Nephron (organoid): ENCODE data around the gene SLC38A10.

Source experiments
- H3K27ac Mint-ChIP-seq, 3 experiments: 2 replicates each; pipeline ENCODE4 v1.8.0; 2020; ENCODE audit warnings: mixed read lengths in 3 of 3, mild to moderate bottlenecking in 2 of 3, moderate library complexity in 1 of 3
- H3K27me3 Mint-ChIP-seq: 2 replicates; pipeline ENCODE4 v1.8.0; 2021; ENCODE audit warnings: low read depth, mild to moderate bottlenecking, moderate library complexity, mixed read lengths
- H3K36me3 Mint-ChIP-seq: 2 replicates; pipeline ENCODE4 v1.8.0; 2020; ENCODE audit warnings: low read depth, mixed read lengths
- H3K4me1 Mint-ChIP-seq: 2 replicates; pipeline ENCODE4 v1.8.0; 2020; ENCODE audit warnings: mixed read lengths
- H3K4me3 Mint-ChIP-seq, 3 experiments: 2 replicates each; pipeline ENCODE4 v1.8.0; 2020; ENCODE audit warnings: mild to moderate bottlenecking in 3 of 3, mixed read lengths in 3 of 3, moderate library complexity in 2 of 3
- H3K9me3 Mint-ChIP-seq: 2 replicates; pipeline ENCODE4 v1.8.0; 2020; ENCODE audit warnings: mixed read lengths
- CTCF ChIP-seq, 3 experiments: fragments of 200-600 bp; sonication (generic); IDR thresholded peaks; one replicate each; pipeline ENCODE4 v1.5.0; 2021; ENCODE audit warnings: antibody characterized with exemption in 3 of 3; ENCODE audit not compliant: unreplicated experiment in 3 of 3

Gene SLC38A10

GRCh38 chr17:81323411-81323868 lies 28.3 kb upstream of the SLC38A10 start:
- Mint-ChIP-seq H3K4me1 (peaks cover 22% of the 10 kb centered on the region), H3K36me3 (no peaks in the 10 kb centered on the region), H3K4me3 (no peak overlapping the region), H3K27ac (no peak overlapping the region), H3K27me3 (peaks cover 5% of the 10 kb centered on the region), H3K9me3 (no peaks in the 10 kb centered on the region)
- TF ChIP-seq CTCF (IDR thresholded peaks at IDR 0.05; ENCODE audit: unreplicated experiment in 3 of 3), result no peak

- Mint-ChIP-seq H3K27ac (no peak overlapping the region), H3K9me3 (no peaks in the 10 kb centered on the region), H3K36me3 (no peaks in the 10 kb centered on the region), H3K4me3 (peak overlapping the region in 1 of 3 experiments; percentile 28), H3K27me3 (peaks cover 8% of the 10 kb centered on the region), H3K4me1 (peaks cover 24% of the 10 kb centered on the region)
- TF ChIP-seq CTCF (IDR thresholded peaks at IDR 0.05; ENCODE audit: unreplicated experiment in 3 of 3), result no peak
Observed at GRCh38 chr17:81323083-81323369, 27.9 kb upstream of the SLC38A10 start.

- peaks cover 8% of the 10 kb centered on the region for H3K27me3 Mint-ChIP-seq
- no peak for TF ChIP-seq CTCF (IDR thresholded peaks at IDR 0.05; ENCODE audit: unreplicated experiment in 3 of 3)
- H3K27ac Mint-ChIP-seq, result no peak overlapping the region
- H3K36me3 Mint-ChIP-seq, result no peaks in the 10 kb centered on the region
- H3K9me3 Mint-ChIP-seq, result no peaks in the 10 kb centered on the region
- H3K4me3 Mint-ChIP-seq, result no peak overlapping the region
- peaks cover 29% of the 10 kb centered on the region for H3K4me1 Mint-ChIP-seq
Observed at GRCh38 chr17:81322271-81323082, 27.4 kb upstream of the SLC38A10 start.

- Mint-ChIP-seq H3K27ac (peak overlapping the region; percentile 37 to 82 (median 40)), H3K36me3 (no peaks in the 10 kb centered on the region), H3K27me3 (peaks cover 8% of the 10 kb centered on the region), H3K4me3 (no peak overlapping the region), H3K9me3 (no peaks in the 10 kb centered on the region), H3K4me1 (peaks cover 28% of the 10 kb centered on the region)
- no peak for TF ChIP-seq CTCF (IDR thresholded peaks at IDR 0.05; ENCODE audit: unreplicated experiment in 3 of 3)
Observed at GRCh38 chr17:81317961-81318605, 23.0 kb upstream of the SLC38A10 start.

GRCh38 chr17:81317530-81317821 lies 22.4 kb upstream of the SLC38A10 start:
- Mint-ChIP-seq H3K27me3 (peaks cover 8% of the 10 kb centered on the region), H3K36me3 (no peaks in the 10 kb centered on the region), H3K4me1 (peaks cover 28% of the 10 kb centered on the region), H3K4me3 (no peak overlapping the region), H3K27ac (peak overlapping the region in 1 of 3 experiments; percentile 82), H3K9me3 (no peaks in the 10 kb centered on the region)
- no peak for TF ChIP-seq CTCF (IDR thresholded peaks at IDR 0.05; ENCODE audit: unreplicated experiment in 3 of 3)
